NCI-H1436 (cell line): ENCODE data around the gene ABTB2.
A peak's percentile ranks its signal among the peaks of the same experiment; 100 is the strongest.
"Not testable (repeated sequence)": the region's sequence is repeated elsewhere in the genome, so short reads cannot be mapped to it uniquely, and the experiment has no call there.

ENCODE experiments used
- DNase-seq: peaks from one replicate; lab custom pipeline; 2025; lab: John Stamatoyannopoulos, UW

Gene ABTB2

GRCh38 chr11:34357701-34358257 is at the start of gene ABTB2:
Gene ABTB2 (minus strand): TSS chr11:34358010.
- peak; percentile 97 for DNase-seq

GRCh38 chr11:34407121-34407813 is 49.5 kb upstream of the ABTB2 start:
- DNase-seq: no peak

- no peak for DNase-seq
Observed at GRCh38 chr11:34406413-34406812, 48.6 kb upstream of the ABTB2 start.

GRCh38 chr11:34405079-34405858 is 47.5 kb upstream of the ABTB2 start:
- DNase-seq: no peak

- no peak for DNase-seq
Observed at GRCh38 chr11:34404280-34404679, 46.5 kb upstream of the ABTB2 start.

GRCh38 chr11:34403431-34403830 is 45.6 kb upstream of the ABTB2 start:
- no peak for DNase-seq

GRCh38 chr11:34397811-34398210 is 40.0 kb upstream of the ABTB2 start:
- DNase-seq: no peak

- DNase-seq: no peak
Observed at GRCh38 chr11:34397120-34397519, 39.3 kb upstream of the ABTB2 start.

- DNase-seq: no peak
Observed at GRCh38 chr11:34395916-34396550, 38.2 kb upstream of the ABTB2 start.

GRCh38 chr11:34394771-34395300 is 37.0 kb upstream of the ABTB2 start:
- DNase-seq: no peak

- DNase-seq: no peak
Observed at GRCh38 chr11:34387653-34388052, 29.8 kb upstream of the ABTB2 start.

- DNase-seq: not testable (repeated sequence)
Observed at GRCh38 chr11:34386356-34386755, 28.5 kb upstream of the ABTB2 start.

- DNase-seq: no peak
Observed at GRCh38 chr11:34382532-34383276, 24.9 kb upstream of the ABTB2 start.

- no peak for DNase-seq
Observed at GRCh38 chr11:34381775-34382174, 24.0 kb upstream of the ABTB2 start.

- DNase-seq: no peak
Observed at GRCh38 chr11:34380696-34381095, 22.9 kb upstream of the ABTB2 start.

- no peak for DNase-seq
Observed at GRCh38 chr11:34379539-34379938, 21.7 kb upstream of the ABTB2 start.

GRCh38 chr11:34379079-34379478 is 21.3 kb upstream of the ABTB2 start:
- no peak for DNase-seq

GRCh38 chr11:34373727-34374126 is 15.9 kb upstream of the ABTB2 start:
- DNase-seq: no peak

GRCh38 chr11:34366522-34366921 is 8.7 kb upstream of the ABTB2 start:
- no peak for DNase-seq

- DNase-seq: no peak
Observed at GRCh38 chr11:34364102-34364501, 6.3 kb upstream of the ABTB2 start.

GRCh38 chr11:34363363-34364084 is 5.7 kb upstream of the ABTB2 start:
- DNase-seq: no peak
